ENCODE data around the gene DNAH14. TPM values are rescaled to one million over a fixed set of nuclear protein-coding genes. Genes with fewer than 3 reads are reported as not detected.

Gene DNAH14
- polyA plus RNA-seq, 1 experiment: 11.1 TPM

- Histone ChIP-seq H3K27me3 (ENCODE audit: control insufficient read depth, insufficient read depth, low read length) (peaks cover 13% of the 10 kb centered on the region), H3K27ac (ENCODE audit: low read depth, low read length) (no peak overlapping the region), H3K4me3 (ENCODE audit: low read depth, low read length) (no peak overlapping the region), H3K9me3 (ENCODE audit: control insufficient read depth, insufficient read depth, low read length) (peaks cover 7% of the 10 kb centered on the region; the same call in 1 of the 2 replicates)
- no peak for TF ChIP-seq CTCF (IDR thresholded peaks at IDR 0.05; ENCODE audit: low read depth, low read length)
- CTCF ChIA-PET: interaction anchor here (2.2 to 2.4 kb wide), 2 partner anchors 11 to 16 kb away, joined by 11 to 13 read pairs; no protein-coding TSS in a partner anchor
- no peak for DNase-seq (ENCODE audit: low read depth, low spot score)
- POLR2A ChIA-PET: no interaction called here
Measured at GRCh38 chr1:224906340-224906739, 23.1 kb upstream of the DNAH14 start.

DNA sequence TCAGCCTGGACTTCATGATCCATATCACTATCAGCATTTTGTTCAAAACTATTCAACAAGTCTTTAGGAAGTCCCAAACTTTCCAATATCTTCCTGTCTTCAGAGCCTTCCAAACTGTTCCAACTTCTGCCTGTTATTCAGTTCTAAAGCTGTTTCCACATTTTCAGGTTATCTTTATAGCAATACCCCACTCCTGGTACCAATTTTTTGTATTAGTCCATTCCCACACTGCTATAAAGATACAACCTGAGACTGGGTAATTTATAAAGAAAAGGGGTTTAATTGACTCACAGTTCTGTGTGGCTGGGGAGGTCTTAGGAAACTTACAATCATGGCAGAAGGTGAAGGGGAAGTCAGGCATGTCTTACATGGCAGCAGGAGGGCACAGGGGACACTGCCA lies 18.3 kb upstream of the DNAH14 start:
- ChIA-PET CTCF (no interaction called here), POLR2A (no interaction called here)
- DNase-seq (ENCODE audit: low read depth, low spot score): no peak
- peaks cover 9% of the 10 kb centered on the region; the same call in 1 of the 2 replicates for H3K9me3 ChIP-seq (ENCODE audit: control insufficient read depth, insufficient read depth, low read length)
- peaks cover 9% of the 10 kb centered on the region for H3K27me3 ChIP-seq (ENCODE audit: control insufficient read depth, insufficient read depth, low read length)
- no peak overlapping the region for H3K27ac ChIP-seq (ENCODE audit: low read depth, low read length)
- TF ChIP-seq CTCF (IDR thresholded peaks at IDR 0.05; ENCODE audit: low read depth, low read length): no peak
- no peak overlapping the region for H3K4me3 ChIP-seq (ENCODE audit: low read depth, low read length)

DNA sequence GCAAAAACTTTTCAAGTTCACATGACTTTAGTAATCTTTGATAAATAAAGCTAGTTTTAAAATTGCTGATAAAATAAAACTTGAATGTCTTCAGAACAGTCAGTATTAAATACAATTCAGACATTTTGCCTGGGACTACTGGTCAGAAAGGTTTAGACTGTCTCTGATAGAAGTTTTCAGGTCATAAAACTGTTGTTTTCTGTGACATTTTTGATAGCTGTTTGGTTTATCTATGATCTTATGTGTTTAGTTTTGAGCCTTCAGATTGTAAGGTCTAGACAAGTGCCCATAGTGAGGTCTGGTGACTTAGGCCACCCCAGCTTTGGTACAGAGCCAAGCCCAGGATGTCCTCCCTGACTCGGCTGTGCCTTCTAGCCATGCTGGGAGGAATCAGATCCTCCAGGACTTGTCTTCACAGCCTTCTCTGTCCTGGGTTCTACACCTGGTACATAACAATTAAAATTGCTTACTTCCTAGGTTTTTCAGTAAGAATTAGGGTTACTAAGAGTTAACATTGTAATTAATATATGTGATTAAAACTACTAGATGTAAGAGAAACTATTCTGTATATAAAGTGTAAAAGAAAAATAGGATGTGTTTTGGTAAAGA lies 15.1 kb upstream of the DNAH14 start:
- Histone ChIP-seq H3K27ac (ENCODE audit: low read depth, low read length) (no peak overlapping the region), H3K27me3 (ENCODE audit: control insufficient read depth, insufficient read depth, low read length) (peaks cover 3% of the 10 kb centered on the region), H3K4me3 (ENCODE audit: low read depth, low read length) (no peak overlapping the region), H3K9me3 (ENCODE audit: control insufficient read depth, insufficient read depth, low read length) (peaks cover 9% of the 10 kb centered on the region; the same call in 1 of the 2 replicates)
- DNase-seq (ENCODE audit: low read depth, low spot score): no peak
- TF ChIP-seq CTCF (IDR thresholded peaks at IDR 0.05; ENCODE audit: low read depth, low read length): no peak
- ChIA-PET POLR2A (no interaction called here), CTCF (interaction anchor here (1.4 to 2.8 kb wide), 4 partner anchors 8 to 457 kb away, joined by 3 to 33 read pairs (median 10); no protein-coding TSS in a partner anchor)

DNA sequence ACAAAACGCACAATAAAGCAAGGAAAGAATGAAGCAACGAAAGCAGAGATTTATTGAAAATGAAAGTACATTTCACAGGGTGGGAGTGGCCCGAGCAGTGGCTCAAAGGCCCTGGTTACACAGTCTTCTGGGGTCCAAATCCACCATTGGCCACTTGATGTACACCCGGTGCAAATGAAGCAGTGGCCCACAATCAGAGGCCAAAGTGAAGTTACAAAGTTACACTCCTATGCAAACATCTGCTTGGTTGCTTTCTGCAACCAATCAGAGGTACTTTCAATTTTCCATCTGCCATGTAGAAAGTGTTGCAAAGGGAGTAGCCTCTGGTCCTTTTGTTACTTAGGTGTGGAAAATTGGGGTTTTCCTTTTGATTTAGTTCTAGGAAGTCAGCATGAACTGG lies 10.0 kb upstream of the DNAH14 start:
- ChIA-PET POLR2A (no interaction called here), CTCF (interaction anchor here (1.1 kb wide), 1 partner anchor 24 kb away, joined by 3 read pairs; no protein-coding TSS in a partner anchor)
- peaks cover 3% of the 10 kb centered on the region for H3K27me3 ChIP-seq (ENCODE audit: control insufficient read depth, insufficient read depth, low read length)
- H3K4me3 ChIP-seq (ENCODE audit: low read depth, low read length): no peak overlapping the region
- DNase-seq (ENCODE audit: low read depth, low spot score): no peak
- 0 out of 2 replicates have a peak, but pooled peaks cover under 1% of the 10 kb centered on the region for H3K9me3 ChIP-seq (ENCODE audit: control insufficient read depth, insufficient read depth, low read length)
- H3K27ac ChIP-seq (ENCODE audit: low read depth, low read length): no peak overlapping the region
- no peak for TF ChIP-seq CTCF (IDR thresholded peaks at IDR 0.05; ENCODE audit: low read depth, low read length)

DNA sequence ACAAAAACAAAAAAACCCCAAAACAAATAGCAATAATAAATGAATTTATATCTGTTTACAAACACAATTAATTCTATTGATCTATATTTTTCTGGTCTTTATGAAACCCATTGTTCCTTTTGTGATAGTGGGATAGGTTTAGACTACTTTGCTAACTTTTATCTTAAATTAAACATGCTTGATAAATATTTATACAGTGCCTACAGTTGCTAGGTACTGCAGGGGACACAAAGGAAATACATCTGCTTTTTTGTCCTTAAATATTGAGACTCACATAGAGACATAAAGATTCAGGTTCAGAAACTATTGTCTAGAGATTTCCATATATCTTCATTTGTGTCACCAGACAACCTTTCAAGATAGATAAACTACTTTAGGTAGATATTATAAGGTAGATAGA lies 8.5 kb upstream of the DNAH14 start:
- H3K27me3 ChIP-seq (ENCODE audit: control insufficient read depth, insufficient read depth, low read length): peaks cover 3% of the 10 kb centered on the region
- ChIA-PET CTCF (interaction anchor here (1.0 to 1.1 kb wide), 3 partner anchors 10 to 407 kb away, joined by 3 to 5 read pairs (median 4); no protein-coding TSS in a partner anchor), POLR2A (no interaction called here)
- H3K27ac ChIP-seq (ENCODE audit: low read depth, low read length): no peak overlapping the region
- H3K4me3 ChIP-seq (ENCODE audit: low read depth, low read length): no peak overlapping the region
- no peak for TF ChIP-seq CTCF (IDR thresholded peaks at IDR 0.05; ENCODE audit: low read depth, low read length)
- DNase-seq (ENCODE audit: low read depth, low spot score): no peak
- no peaks in the 10 kb centered on the region for H3K9me3 ChIP-seq (ENCODE audit: control insufficient read depth, insufficient read depth, low read length)
